Stomach smooth muscle (tissue), 2 donors: ENCODE results near the gene ANGEL2.
"Not testable (repeated sequence)": the region's sequence is repeated elsewhere in the genome, so short reads cannot be mapped to it uniquely, and the experiment has no call there.

Source experiments
- H3K27ac ChIP-seq: one replicate; pipeline ENCODE4 v1.7.0; 2013; ENCODE audit warnings: mild to moderate bottlenecking, low read length, inconsistent platforms
- H3K27me3 ChIP-seq, 2 donors: one replicate each; pipeline ENCODE4 v1.7.0; 2013; ENCODE audit warnings: low read length in 2 of 2; ENCODE audit not compliant: insufficient read depth in 2 of 2, control insufficient read depth in 1 of 2
- H3K36me3 ChIP-seq, 2 donors: one replicate each; pipeline ENCODE4 v1.7.0; 2013; ENCODE audit warnings: low read length in 2 of 2; ENCODE audit not compliant: control insufficient read depth in 2 of 2, insufficient read depth in 2 of 2
- H3K4me1 ChIP-seq: one replicate; pipeline ENCODE4 v1.7.0; 2013; ENCODE audit warnings: low read length; ENCODE audit not compliant: control insufficient read depth, insufficient read depth
- H3K4me3 ChIP-seq, 2 donors: one replicate each; pipeline ENCODE4 v1.7.0; 2013; ENCODE audit warnings: low read length in 2 of 2
- H3K9ac ChIP-seq, 2 donors: one replicate each; pipeline ENCODE4 v1.7.0; 2013; ENCODE audit warnings: low read length in 2 of 2, mild to moderate bottlenecking in 1 of 2
- H3K9me3 ChIP-seq, 2 donors: one replicate each; pipeline ENCODE4 v1.7.0; 2013; ENCODE audit warnings: low read length in 2 of 2; ENCODE audit not compliant: control insufficient read depth in 2 of 2
- donor health status: healthy.
- donor health status: Pancreatic carcinoma.

ANGEL2 gene

GRCh38 chr1:213051127-213051880, 35.6 kb upstream of the ANGEL2 start, which contains the start of gene RPS6KC1:
Gene RPS6KC1, plus strand, starts transcription at chr1:213051241. Its CDS starts 164 bp downstream, at chr1:213051405.
- Histone ChIP-seq H3K9ac (peak within 1 kb of the TSS; percentile 82 to 86), H3K27ac (peak within 1 kb of the TSS; percentile 64), H3K36me3 (no peaks in the 10 kb centered on the region), H3K4me1 (peaks cover 4% of the 10 kb centered on the region), H3K9me3 (no peaks in the 10 kb centered on the region), H3K27me3 (no peaks in the 10 kb centered on the region), H3K4me3 (peak within 1 kb of the TSS; percentile 92 to 95)

- Histone ChIP-seq H3K27ac (peak overlapping the region; percentile 64), H3K9me3 (no peaks in the 10 kb centered on the region), H3K9ac (peak overlapping the region; percentile 82 to 86), H3K27me3 (no peaks in the 10 kb centered on the region), H3K36me3 (no peaks in the 10 kb centered on the region), H3K4me3 (peak overlapping the region; percentile 92 to 95), H3K4me1 (peaks cover 4% of the 10 kb centered on the region)
Measured at GRCh38 chr1:213050745-213051126, 35.1 kb upstream of the ANGEL2 start.

DNA sequence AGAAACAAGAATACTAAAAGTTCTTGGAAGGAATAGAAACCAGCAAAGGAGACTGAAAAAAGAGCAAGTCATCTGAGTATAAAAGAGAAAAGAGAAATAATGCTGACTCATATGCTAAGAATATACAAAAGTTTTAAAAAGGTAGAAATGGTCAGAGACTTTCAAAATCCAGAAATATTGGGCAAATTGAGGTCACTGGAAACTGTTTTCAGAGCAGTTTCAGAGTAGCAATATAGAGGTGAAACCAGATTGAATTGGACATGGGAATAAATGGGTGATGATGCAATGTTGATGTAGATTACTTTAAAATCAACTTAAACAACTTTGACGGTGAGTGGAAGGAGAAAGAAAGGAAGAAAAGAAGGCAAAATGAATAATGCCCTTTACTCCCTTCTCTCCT, 33.6 kb upstream of the ANGEL2 start:
- Histone ChIP-seq H3K36me3 (no peaks in the 10 kb centered on the region), H3K9ac (no peak overlapping the region), H3K9me3 (no peaks in the 10 kb centered on the region), H3K27me3 (peaks cover 0 to 3% of the 10 kb centered on the region in 2 donors), H3K4me3 (no peak overlapping the region), H3K27ac (no peak overlapping the region), H3K4me1 (peaks cover 4% of the 10 kb centered on the region)

DNA sequence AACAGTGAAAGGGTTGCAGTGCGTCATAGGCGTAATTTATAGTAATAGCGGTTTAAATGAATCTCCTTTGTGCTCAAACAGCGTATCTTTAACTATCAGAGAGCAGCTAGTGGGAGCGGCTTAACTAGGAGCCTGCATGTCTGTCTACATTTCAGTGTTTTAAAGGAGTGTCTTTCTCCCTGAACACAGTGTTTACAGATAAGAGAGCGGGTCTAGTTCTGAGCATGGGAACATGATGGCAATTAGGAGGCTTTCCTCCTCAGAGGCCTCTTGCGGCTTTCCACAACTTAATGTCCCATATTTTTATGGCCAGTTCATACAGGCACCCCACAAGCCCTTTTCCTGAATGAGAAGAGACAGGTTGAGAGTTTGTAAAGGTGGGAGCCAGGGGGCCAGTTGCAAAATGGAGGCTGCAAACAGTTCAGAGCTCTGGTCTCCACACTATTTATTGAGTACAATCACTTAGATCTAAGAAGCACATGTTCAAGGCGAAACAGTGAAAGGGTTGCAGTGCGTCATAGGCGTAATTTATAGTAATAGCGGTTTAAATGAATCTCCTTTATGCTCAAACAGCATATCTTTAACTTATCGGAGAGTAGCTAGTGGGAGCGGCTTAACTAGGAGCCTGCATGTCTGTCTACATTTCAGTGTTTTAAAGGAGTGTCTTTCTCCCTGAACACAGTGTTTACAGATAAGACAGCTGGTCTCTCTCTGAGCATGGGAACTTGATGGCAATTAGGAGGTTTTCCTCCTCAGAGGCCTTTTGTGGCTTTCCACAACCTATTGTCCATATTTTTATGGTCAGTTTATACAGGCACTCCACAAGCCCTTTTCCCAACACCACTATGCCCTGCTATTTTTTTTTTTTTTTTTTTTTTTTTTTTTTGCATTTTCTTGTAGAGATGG, 29.9 kb upstream of the ANGEL2 start:
- not testable (repeated sequence) for H3K4me3 ChIP-seq, H3K9ac ChIP-seq, H3K27ac ChIP-seq, H3K36me3 ChIP-seq, H3K9me3 ChIP-seq, H3K27me3 ChIP-seq, H3K4me1 ChIP-seq

GRCh38 chr1:213041443-213041842, 25.8 kb upstream of the ANGEL2 start:
- H3K27me3 ChIP-seq = peaks cover 0 to 7% of the 10 kb centered on the region in 2 donors
- no peak overlapping the region for H3K27ac ChIP-seq
- H3K4me1 ChIP-seq = no peaks in the 10 kb centered on the region
- H3K9me3 ChIP-seq = no peaks in the 10 kb centered on the region
- H3K36me3 ChIP-seq = no peaks in the 10 kb centered on the region
- H3K4me3 ChIP-seq = no peak overlapping the region
- H3K9ac ChIP-seq = no peak overlapping the region

- H3K9ac ChIP-seq = no peak overlapping the region
- no peak overlapping the region for H3K27ac ChIP-seq
- H3K4me1 ChIP-seq = no peaks in the 10 kb centered on the region
- no peak overlapping the region for H3K4me3 ChIP-seq
- H3K27me3 ChIP-seq = peaks cover 2 to 6% of the 10 kb centered on the region in 2 donors
- H3K36me3 ChIP-seq = no peaks in the 10 kb centered on the region
- no peaks in the 10 kb centered on the region for H3K9me3 ChIP-seq
Measured at GRCh38 chr1:213035573-213035972, 19.9 kb upstream of the ANGEL2 start.

GRCh38 chr1:213034713-213035112, 19.0 kb upstream of the ANGEL2 start:
- Histone ChIP-seq H3K4me1 (no peaks in the 10 kb centered on the region), H3K27me3 (peaks cover 2% of the 10 kb centered on the region in 2 donors), H3K9me3 (no peaks in the 10 kb centered on the region), H3K9ac (no peak overlapping the region), H3K36me3 (no peaks in the 10 kb centered on the region), H3K4me3 (no peak overlapping the region), H3K27ac (no peak overlapping the region)

GRCh38 chr1:213032651-213033050, 17.0 kb upstream of the ANGEL2 start:
- Histone ChIP-seq H3K27me3 (peaks cover 2 to 5% of the 10 kb centered on the region in 2 donors), H3K9ac (no peak overlapping the region), H3K9me3 (no peaks in the 10 kb centered on the region), H3K27ac (no peak overlapping the region), H3K4me1 (no peaks in the 10 kb centered on the region), H3K36me3 (no peaks in the 10 kb centered on the region), H3K4me3 (no peak overlapping the region)

DNA sequence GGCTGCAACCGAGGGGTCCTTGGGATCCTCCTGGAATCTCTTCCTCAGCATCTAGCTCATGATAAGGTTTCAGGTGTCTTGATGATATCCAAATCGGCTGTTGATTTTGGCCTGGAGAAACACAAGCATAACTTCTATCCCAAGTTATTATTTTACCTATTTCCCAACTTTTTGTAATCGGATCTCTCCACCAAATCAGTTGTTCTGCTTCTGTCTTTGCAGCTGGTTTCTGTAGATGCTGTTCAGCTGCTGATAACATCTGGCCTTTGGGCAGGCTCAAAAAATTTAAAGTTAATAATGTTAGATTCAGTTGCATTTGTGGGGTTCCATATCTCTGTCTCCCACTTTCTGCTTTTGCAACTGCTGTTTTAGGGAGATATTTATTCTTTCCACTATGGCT, 11.4 kb upstream of the ANGEL2 start:
- not testable (repeated sequence) for H3K9me3 ChIP-seq, H3K4me3 ChIP-seq, H3K27me3 ChIP-seq, H3K36me3 ChIP-seq, H3K4me1 ChIP-seq, H3K27ac ChIP-seq, H3K9ac ChIP-seq

DNA sequence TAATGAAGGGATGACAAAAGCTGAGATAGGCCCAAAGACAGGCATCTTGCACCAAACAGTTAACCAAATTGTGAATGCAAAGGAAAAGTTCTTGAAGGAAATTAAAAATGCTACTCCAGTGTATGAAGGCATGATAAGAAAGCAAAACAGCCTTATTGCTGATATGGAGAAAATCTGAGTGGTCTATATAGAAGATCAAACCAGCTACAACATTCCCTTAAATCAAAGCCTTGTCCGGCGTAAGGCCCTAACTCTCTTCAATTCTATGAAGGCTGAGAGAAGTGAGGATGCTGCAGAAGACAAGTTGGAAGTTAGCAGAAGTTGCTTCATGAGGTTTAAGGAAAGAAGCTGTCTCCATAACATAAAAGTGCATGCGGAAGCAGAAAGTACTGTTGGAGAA, 4.3 kb upstream of the ANGEL2 start:
- Histone ChIP-seq H3K9me3 (no peaks in the 10 kb centered on the region), H3K27ac (no peak overlapping the region)

More for the DNA sequence above, 4.3 kb upstream of the ANGEL2 start:
- no peaks in the 10 kb centered on the region for H3K27me3 ChIP-seq
- no peaks in the 10 kb centered on the region for H3K4me1 ChIP-seq
- H3K4me3 ChIP-seq = no peak overlapping the region
- no peak overlapping the region for H3K9ac ChIP-seq
- H3K36me3 ChIP-seq = no peaks in the 10 kb centered on the region
